SK-N-DZ (cell line): ENCODE measurements around the gene NR4A1.

Source experiments
- DNase-seq: peaks from one replicate; pipeline ENCODE4 v3.0.0-alpha.2; 2015; ENCODE audit warnings: low spot score

The NR4A1 gene

DNA sequence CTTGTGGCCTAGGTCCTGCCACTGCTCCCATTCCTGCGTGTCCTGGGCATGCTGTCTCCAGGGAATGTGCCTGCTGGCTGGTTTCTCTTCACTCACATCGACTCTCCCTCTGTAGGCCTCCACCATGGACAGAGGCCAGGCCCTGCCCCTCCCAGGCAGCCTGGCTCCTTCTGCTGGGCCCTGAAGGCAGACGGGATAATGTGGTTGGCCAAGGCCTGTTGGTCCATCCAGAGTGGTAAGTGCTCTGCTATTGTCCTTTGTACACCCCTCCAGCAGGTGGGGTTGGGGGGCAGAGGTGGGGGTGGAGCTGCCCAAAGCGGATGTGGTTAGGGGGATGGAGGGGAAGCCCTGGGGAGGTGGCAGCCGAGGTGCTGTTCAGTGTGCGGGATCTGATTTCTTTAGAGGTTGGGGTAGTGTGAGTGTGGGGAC, 9.5 kb upstream of the NR4A1 start:
- DNase-seq = no peak

DNA sequence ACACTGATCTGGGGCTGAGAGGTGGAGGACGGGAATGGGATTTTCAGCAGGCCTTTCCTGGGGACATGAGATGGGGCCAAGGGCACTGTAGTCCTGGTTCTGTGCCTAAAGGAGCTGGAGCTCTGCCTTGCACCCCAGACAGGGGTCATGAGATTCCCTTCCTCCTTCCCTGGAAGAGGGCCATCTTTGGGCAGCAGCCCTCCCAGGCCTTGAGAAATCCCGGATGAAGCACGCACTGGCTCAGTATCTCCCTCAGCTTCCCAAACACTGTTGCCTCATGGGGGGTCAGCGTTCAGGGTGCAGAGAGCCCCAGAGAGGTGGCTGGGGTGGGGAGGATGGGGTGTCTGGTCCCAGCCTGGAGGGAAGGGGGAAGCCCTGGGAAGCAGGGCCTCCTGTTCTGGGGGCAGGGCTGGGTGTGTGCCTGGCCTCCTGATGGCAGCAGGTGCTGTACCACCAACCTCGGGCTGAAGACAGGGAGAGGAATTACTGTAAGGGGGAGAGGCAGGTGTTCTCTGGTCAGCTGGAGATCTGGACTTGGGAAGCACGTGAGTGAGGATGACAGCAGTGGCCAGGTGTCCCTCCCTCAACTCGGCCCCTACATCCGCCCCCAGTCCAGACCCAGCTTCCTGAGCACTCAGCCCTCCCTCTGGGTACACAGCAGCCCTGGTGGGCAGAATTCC, 8.4 kb upstream of the NR4A1 start:
- DNase-seq = no peak

DNA sequence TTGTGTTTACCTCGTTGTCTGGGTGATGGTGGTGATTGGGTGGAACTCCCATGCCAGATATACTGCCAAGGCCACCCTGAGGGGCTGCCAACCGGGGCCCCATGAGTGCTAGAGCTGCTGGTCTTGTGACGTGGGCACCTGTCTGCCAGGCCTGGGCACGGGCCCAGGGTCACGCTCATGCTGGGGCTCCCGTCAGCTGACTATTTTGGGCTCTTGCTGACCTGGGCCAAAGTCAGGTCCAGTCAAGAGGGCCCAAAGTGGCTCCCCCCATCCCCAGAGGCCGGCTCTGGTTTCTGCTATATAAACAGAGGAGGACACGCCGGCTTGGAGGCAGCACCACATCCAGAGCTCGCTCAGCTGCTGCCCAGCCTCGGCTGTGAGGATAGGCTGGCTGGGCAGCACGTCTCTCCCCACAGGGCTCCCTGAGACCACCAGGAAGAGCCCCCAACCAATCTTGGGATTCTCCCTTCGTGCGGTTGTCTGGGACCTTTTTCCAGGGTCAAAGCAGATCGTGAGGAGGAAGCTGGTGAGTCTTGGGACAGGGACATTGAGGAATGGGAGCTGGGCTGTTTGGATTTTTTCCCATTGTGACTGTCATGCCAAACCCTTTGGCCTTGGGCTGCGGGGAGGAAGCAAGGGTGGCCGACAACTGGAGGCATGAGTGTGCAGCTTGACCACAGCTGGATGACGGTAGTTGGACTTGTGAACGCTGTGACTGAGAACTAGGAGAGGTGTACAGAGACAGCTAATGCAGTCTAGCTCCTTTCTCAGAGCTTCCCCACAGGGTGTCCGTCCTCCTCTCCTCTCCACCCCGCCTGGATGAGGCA, 7.6 kb upstream of the NR4A1 start:
- no peak for DNase-seq

DNA sequence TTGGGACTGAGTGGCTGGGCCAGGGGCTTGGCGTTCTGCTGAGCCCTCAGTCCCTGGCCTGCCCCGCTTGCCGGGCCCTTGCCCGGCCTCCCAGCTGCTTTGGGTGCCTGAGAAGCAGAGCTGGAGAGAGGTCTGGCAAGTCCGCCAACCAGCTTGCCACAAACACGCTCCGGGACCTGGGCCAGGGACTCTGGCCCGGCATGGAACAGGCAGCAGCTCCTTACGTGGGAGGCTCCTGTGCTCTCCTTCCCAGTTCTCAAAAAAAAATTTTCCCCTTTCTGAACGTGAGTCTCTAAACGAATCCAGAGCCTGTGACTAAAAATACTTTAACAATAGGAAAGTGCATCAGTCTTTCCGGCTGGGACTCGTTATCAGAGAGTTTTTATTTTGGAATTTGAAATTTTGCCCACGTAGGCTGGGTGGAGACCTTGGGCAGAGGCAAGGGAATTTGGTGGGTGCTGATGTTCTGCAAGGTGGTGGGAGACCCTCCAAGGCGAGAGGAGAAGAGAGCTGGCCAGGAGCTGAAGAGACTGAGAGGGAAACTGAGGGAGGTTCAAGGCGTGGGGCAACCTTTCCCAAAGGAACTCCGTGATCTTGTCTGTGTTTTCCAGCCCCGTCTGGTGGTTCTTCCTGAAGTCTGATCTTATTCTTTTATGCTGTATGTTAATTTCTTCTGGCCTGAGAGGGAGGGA, 6.8 kb upstream of the NR4A1 start:
- no peak for DNase-seq

DNA sequence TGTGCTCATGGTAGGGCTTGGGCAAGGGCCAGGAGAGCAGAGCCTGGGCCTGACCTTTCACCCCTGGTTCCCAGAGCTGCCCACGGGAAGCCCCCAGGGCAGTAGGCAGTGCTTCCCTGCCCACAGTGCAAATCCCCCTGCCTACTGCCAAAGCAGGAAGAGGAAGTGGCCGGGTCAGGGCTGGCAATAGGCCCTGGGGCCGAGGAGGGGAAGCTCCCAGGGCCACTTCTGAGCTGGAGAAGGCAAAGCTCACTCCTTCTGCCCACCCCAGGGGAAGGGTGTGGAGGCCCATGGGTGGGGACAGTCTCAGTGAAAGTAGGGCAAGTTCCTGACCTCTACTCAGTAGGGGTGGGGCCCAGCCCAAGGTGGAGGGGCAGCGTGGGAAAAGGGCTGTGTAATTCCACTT, 5.4 kb upstream of the NR4A1 start:
- no peak for DNase-seq

DNA sequence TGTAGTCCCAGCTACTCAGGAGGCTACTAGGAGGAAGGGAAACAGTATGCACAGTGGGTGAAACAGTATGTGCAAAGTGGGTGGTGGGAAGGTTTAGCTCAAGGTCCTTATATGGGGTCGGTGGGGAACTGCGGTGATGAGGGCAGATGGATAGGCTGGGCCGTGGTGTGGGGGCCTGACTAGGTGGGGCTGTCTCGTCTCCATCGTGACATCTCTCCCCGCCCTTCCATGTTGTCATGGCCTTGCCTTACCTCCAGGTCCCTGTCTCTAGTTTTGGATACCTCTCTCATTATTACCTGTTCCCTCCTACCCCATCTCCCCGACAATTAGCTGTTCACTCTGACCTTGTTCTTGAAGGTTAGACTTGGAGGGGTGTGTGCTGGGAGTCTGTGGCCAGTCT, 4.4 kb upstream of the NR4A1 start:
- no peak for DNase-seq

DNA sequence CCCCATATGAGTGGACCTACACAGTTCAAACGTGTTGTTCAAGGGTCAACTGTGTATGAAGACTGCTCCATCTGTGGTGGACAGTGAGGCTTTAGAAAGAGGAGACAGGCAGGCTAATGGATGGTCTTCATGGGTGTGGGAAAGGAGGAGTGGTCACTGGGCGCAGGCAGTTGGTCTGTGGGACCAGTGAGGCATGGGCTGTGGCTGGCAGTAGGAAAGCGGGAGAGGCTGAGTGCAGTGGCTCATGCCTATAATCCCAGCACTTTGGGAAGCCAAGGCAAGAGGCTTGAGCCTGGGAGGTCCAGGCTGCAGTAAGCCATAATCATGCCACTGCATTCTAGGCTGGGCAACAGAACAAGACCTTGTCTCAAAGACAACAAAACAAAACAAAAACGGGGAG, 2.0 kb upstream of the NR4A1 start:
- no peak for DNase-seq

DNA sequence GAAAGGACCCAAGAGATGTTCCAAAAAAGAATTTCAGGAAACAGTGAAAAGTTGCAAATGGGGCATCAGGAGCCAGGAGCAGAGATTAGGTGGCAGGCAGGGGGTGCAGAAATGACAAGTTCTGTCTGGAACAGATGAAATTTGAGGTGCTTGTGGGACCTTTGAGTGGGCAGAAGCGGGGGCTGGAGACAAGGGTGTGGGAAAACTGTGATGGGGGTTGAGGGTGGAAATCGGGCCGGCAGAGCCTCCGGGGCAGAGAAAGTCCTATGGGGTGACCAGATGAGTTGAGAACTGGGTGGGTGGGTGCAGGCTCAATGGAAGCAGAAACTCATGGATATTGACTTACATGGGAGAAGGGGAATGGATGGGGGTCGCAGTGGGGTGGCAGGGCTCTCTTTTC, 1.6 kb upstream of the NR4A1 start:
- no peak for DNase-seq

DNA sequence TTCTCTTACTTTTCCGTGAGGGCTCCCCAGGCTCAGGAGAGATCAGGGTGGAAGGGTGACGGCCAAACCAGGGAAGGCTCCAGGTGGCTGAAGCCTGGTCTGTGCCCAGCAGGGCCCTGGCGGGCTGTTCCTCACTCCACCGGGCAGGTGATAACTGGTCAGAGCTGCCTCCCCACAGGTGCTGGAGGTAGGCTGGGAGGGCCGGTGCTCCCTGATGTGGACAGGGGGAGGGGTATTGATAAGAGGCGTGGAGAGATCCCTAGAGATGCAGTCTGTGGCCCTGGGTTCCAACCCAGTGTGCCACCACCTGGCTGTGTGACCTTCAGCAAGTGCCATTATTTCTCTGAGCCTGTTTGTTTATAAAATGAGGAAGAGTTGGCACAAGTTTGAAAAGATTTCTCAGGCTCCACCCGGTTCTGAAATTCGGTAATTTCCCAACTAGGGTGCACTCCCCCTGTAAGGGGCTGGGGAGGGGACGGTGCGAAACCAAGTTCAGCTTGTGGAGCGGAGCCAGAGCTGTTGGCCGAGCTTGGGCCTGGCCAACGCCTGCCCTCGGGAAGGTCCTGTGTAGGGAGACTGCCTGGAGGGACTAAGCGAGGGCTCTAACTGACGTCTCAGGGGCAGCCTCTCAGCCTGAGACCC, 1.0 kb upstream of the NR4A1 start:
- no peak for DNase-seq

DNA sequence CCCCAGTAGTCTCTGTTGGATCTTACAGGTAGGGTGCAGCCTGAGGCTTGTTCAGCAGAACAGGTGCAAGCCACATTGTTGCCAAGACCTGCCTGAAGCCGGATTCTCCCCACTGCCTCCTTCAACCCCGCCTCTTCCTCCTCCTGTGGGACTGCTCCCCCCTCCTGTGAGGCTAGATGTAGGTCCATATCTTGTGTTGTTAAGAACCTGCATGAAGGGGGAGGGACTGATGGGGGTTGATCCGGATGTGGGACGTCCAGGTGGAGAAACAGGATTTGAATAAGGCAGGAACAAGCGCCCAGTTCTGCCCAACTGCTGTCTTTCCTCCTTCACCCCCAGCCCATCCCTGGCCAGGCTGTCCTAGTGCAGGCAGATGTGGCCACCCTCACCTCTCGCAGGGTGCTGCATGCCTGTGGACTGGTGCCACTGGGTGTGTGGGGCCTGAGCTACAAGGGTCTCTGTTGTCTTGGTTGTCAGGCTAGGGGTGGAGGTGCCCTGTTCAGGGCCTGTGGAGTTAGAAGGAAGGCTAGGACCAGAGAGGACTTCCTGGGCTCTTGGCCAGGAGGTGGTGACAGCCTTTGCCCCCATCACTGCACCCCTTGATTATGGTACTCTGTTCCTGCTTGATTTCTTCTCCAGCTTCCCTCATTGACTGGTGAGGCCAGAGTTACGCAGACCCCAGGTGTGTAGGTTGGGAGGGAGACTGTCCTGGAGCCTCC, 1.4 kb downstream of the NR4A1 start:
- no peak for DNase-seq

DNA sequence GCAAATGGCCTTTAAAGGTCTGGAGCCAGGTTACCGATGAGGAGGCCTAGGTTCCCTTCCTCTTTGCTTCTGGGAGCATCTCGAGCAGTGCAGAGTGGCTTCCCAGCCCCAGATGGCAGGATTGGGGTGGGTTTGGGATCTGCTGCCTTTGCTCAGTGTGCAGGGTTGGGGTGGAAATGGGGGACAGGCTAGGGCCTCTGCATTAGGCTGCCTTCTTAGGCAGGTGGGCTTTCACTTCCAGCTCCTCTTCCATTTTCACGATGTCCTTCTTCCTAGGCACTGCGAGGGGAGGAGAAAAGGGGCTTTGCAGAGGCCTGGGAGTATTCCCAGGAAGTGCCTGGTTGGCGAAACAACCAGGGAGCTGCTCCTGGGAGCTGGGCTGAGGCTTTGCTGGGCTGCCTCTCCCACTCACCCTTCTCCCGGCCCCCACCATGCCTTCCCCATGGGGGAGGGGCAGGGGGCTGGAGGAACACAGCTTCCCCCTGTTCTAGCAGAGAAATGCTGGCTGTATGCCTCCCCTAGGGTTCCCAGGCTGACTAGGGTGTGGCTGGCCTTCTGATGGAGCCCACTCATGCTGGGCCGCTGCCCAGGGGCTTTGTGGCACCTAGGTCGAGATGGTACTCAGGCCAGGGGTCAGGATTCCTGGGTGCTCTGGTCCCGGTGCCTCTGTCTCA, 2.4 kb downstream of the NR4A1 start:
- no peak for DNase-seq

DNA sequence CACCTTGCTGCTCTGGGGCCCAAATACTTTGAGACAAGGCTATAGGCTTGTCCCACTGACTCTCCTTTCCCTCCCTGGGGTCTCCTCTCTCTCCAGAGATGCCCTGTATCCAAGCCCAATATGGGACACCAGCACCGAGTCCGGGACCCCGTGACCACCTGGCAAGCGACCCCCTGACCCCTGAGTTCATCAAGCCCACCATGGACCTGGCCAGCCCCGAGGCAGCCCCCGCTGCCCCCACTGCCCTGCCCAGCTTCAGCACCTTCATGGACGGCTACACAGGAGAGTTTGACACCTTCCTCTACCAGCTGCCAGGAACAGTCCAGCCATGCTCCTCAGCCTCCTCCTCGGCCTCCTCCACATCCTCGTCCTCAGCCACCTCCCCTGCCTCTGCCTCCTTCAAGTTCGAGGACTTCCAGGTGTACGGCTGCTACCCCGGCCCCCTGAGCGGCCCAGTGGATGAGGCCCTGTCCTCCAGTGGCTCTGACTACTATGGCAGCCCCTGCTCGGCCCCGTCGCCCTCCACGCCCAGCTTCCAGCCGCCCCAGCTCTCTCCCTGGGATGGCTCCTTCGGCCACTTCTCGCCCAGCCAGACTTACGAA, 3.1 kb downstream of the NR4A1 start:
- no peak for DNase-seq

DNA sequence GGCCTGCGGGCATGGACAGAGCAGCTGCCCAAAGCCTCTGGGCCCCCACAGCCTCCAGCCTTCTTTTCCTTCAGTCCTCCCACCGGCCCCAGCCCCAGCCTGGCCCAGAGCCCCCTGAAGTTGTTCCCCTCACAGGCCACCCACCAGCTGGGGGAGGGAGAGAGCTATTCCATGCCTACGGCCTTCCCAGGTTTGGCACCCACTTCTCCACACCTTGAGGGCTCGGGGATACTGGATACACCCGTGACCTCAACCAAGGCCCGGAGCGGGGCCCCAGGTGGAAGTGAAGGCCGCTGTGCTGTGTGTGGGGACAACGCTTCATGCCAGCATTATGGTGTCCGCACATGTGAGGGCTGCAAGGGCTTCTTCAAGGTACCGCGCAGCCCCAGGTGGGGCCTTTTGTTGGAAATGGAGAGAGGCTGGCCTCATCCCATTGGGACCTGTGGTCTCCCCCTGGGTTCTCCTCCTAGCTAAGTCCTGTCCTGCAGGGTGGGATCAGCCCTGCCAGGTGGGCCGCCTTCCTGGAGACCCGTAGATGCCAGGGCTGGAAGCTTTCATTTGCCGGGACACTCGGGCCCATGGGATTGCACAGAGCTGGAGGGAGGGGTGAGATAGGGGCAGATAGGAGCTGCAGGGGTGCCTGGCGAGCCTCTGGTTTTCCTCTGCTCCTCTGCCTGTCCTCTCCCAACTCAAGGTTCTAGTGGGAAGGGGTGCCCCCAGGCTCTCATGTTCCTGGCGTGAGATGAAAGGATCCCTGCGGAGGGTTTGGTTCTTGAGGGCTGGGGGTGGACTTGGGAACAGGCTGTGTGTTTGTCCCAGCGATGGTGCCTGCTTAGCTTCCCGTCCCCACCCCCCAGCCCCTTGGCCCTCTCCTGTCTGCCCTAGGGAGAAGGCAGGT, 3.8 kb downstream of the NR4A1 start:
- DNase-seq = no peak

DNA sequence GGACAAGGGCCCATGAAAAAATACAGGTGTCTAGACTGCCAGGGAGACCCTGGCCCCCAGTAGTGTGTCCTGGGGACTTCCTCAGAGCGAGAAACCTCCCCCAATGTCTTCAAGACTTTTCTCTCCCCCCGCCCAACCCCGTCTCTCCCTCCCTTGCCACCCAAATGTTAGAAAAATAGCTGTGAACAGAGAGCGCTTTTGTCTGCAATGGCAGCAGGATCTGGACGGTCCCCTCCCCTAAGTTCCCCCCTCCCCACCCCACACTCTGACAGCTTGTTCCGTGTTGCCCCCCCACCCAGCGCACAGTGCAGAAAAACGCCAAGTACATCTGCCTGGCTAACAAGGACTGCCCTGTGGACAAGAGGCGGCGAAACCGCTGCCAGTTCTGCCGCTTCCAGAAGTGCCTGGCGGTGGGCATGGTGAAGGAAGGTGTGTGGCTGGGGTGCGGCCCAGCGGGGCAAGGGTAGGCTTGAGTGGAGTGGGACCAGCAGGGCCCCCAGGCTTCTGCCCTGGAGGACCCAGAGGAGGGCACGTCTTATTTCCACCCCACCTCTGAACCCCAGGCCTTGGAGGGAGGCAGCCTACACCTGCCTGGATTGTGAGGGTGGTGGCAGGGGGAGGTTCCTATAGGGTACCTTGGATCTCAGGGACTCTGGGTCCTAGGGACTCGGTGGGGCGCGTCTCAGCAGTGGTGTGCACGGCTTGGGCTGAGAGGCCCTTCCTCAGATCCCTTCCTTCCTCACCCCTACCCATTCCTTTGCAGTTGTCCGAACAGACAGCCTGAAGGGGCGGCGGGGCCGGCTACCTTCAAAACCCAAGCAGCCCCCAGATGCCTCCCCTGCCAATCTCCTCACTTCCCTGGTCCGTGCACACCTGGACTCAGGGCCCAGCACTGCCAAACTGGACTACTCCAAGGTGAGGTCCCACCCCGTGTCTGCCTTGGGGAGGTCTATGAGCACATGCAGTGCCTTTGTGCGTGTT, 4.8 kb downstream of the NR4A1 start:
- DNase-seq = no peak

DNA sequence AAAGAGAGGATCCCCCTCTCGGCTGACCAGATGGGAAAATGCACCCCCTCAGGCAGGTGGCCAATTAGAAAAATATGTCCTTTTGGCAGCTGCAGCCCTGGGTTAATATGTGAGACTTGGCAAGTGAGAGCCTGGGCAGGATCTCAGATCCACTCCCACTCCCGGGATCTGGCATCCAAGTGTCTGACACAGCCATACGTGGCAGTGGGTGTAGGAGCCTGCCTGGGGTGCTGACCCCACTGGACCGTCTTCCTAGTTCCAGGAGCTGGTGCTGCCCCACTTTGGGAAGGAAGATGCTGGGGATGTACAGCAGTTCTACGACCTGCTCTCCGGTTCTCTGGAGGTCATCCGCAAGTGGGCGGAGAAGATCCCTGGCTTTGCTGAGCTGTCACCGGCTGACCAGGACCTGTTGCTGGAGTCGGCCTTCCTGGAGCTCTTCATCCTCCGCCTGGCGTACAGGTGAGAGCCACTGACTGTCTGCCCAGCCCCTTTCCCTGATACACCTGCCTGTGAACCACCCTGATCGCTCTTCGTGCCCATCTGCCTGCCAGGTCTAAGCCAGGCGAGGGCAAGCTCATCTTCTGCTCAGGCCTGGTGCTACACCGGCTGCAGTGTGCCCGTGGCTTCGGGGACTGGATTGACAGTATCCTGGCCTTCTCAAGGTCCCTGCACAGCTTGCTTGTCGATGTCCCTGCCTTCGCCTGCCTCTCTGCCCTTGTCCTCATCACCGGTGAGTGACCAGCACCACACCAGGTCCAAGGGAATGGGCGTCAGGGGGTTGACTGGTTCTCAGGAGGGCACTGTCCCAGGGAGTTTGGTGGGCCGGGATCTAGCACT, 5.8 kb downstream of the NR4A1 start:
- no peak for DNase-seq

DNA sequence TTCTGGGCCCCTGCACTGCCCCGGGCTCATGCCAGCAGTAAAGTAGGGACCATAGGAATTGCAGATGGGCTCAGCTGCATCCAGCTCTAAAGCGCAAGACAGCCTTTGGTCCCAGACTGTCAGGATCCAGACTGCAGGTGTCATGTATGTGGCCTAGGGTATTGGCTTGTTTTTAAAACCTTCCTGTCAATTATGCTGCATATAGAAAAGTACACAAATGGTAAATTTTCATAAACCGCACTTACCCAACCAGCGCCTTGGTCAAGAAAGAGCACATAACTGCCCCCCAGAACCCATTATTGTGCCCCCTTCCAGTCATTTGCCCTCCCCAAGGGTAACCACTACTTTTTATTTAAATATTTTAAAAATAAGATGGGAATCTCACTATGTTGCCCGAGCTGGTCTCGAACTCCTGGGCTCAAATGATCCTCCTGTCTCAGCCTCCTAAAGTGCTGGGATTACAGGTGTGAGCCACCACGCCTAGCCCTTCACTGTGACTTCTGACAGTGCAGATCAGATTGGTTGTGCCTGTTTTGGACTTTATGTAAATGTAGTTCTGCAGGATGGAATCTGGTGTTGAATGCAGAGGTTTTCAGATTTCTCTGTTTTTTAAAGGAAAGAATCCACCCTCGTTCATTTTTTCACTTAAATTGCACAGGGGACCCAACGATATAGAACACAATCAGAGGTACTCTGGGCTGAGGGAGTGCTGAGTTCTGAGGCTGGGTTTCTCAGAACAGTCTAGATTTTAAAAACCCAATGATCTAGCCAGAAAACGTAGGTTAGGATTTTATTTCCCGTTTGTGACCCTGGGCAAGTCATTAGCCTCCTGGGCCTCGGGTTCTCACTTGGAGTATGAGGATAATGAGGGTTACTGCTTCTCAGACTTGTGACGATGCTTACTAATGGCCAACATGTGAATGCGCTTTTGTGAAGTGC, 6.7 kb downstream of the NR4A1 start:
- no peak for DNase-seq
